CD14-positive monocyte (primary cell): ENCODE measurements around the gene HOXC9. TPM values are rescaled to one million over a fixed set of nuclear protein-coding genes. Genes with fewer than 3 reads are reported as not detected.
A peak's percentile ranks its signal among the peaks of the same experiment; 100 is the strongest.

Experiments used
- DNase-seq, 3 donors: peaks; one replicate each; pipeline ENCODE4 v3.0.0-alpha.2; 2011 to 2022
- H2AFZ ChIP-seq: 2 replicates; pipeline ENCODE4 v1.6.0; 2012; ENCODE audit warnings: mild to moderate bottlenecking, low read depth, low read length, inconsistent platforms; ENCODE audit not compliant: insufficient read depth, poor library complexity, severe bottlenecking
- H3K27ac ChIP-seq, 2 donors: 1 replicate in 1 of 2; 2 replicates in 1 of 2; pipeline ENCODE4 v1.5.1; 2012 to 2013; ENCODE audit warnings: low read length in 2 of 2, control low read depth in 1 of 2, inconsistent platforms in 1 of 2, low read depth in 1 of 2, mild to moderate bottlenecking in 1 of 2
- H3K27me3 ChIP-seq, 2 donors: one replicate each; pipeline versions ENCODE4 v1.6.0 to v1.6.1; 2011 to 2013; ENCODE audit warnings: low read length in 2 of 2; ENCODE audit not compliant: control insufficient read depth in 2 of 2, insufficient read depth in 2 of 2
- H3K36me3 ChIP-seq, 2 donors: replicated peaks in 1 of 2; 1 replicate in 1 of 2; 2 replicates in 1 of 2; pipeline versions ENCODE4 v1.5.1 to v1.6.1; 2012 to 2013; ENCODE audit warnings: low read length in 2 of 2, control low read depth in 1 of 2, inconsistent platforms in 1 of 2, mild to moderate bottlenecking in 1 of 2; ENCODE audit not compliant: insufficient read depth in 2 of 2, control insufficient read depth in 1 of 2
- H3K4me1 ChIP-seq, 2 donors: 1 replicate in 1 of 2; 2 replicates in 1 of 2; pipeline versions ENCODE4 v1.5.1 to v1.6.1; 2012 to 2013; ENCODE audit warnings: low read length in 2 of 2, control low read depth in 1 of 2, inconsistent platforms in 1 of 2, mild to moderate bottlenecking in 1 of 2, moderate library complexity in 1 of 2; ENCODE audit not compliant: insufficient read depth in 2 of 2, control insufficient read depth in 1 of 2
- H3K4me2 ChIP-seq: replicated peaks from 2 replicates; pipeline ENCODE3; 2012; ENCODE audit warnings: low read length, moderate library complexity, mild to moderate bottlenecking; ENCODE audit not compliant: poor library complexity, severe bottlenecking; ENCODE audit errors: extremely low read depth
- H3K4me3 ChIP-seq, 3 experiments: fragments of 200-600 bp in 1 of 3; sonication (generic) in 1 of 3; replicated peaks in 1 of 3; 1 replicate in 2 of 3; 2 replicates in 1 of 3; pipeline ENCODE4 v1.5.1; 2011 to 2013; ENCODE audit warnings: low read length in 3 of 3, mild to moderate bottlenecking in 3 of 3, control low read depth in 2 of 3, low read depth in 2 of 3, inconsistent platforms in 1 of 3, moderate library complexity in 1 of 3
- H3K79me2 ChIP-seq: 2 replicates; pipeline ENCODE4 v1.6.0; 2012; ENCODE audit warnings: mild to moderate bottlenecking, control low read depth, inconsistent platforms, low read length, moderate library complexity; ENCODE audit not compliant: insufficient read depth
- H3K9ac ChIP-seq: 2 replicates; pipeline ENCODE4 v1.6.0; 2017; ENCODE audit warnings: low read length, mild to moderate bottlenecking; ENCODE audit not compliant: insufficient read depth, poor library complexity, severe bottlenecking
- H3K9me3 ChIP-seq, 2 donors: replicated peaks in 1 of 2; 1 replicate in 1 of 2; 2 replicates in 1 of 2; pipeline versions ENCODE4 v1.5.1 to v1.6.1; 2012 to 2013; ENCODE audit warnings: low read length in 2 of 2, control low read depth in 1 of 2; ENCODE audit not compliant: control insufficient read depth in 1 of 2, insufficient read depth in 1 of 2
- H4K20me1 ChIP-seq: 2 replicates; pipeline ENCODE4 v1.6.0; 2012; ENCODE audit warnings: mild to moderate bottlenecking, low read length, control low read depth, moderate library complexity; ENCODE audit not compliant: insufficient read depth
- H3K27ac Mint-ChIP-seq, 7 donors: one replicate each; pipeline ENCODE4 v1.8.0; 2020; ENCODE audit warnings: mild to moderate bottlenecking in 7 of 7, mixed read lengths in 7 of 7, moderate library complexity in 6 of 7, inconsistent platforms in 2 of 7
- H3K27me3 Mint-ChIP-seq, 3 donors: one replicate each; pipeline ENCODE4 v1.8.0; 2021 to 2022; ENCODE audit warnings: low read depth in 3 of 3, mild to moderate bottlenecking in 3 of 3, mixed read lengths in 3 of 3, moderate library complexity in 3 of 3, inconsistent platforms in 1 of 3
- H3K36me3 Mint-ChIP-seq, 2 donors: one replicate each; pipeline ENCODE4 v1.8.0; 2020; ENCODE audit warnings: mixed read lengths in 2 of 2, inconsistent platforms in 1 of 2, mild to moderate bottlenecking in 1 of 2
- H3K4me1 Mint-ChIP-seq: one replicate; pipeline ENCODE4 v1.8.0; 2020; ENCODE audit warnings: mild to moderate bottlenecking, mixed read lengths
- H3K4me3 Mint-ChIP-seq, 2 donors: one replicate each; pipeline ENCODE4 v1.8.0; 2020; ENCODE audit warnings: mild to moderate bottlenecking in 2 of 2, mixed read lengths in 2 of 2, moderate library complexity in 1 of 2
- H3K9me3 Mint-ChIP-seq, 7 donors: one replicate each; pipeline ENCODE4 v1.8.0; 2020 to 2022; ENCODE audit warnings: mixed read lengths in 7 of 7, mild to moderate bottlenecking in 6 of 7, moderate library complexity in 6 of 7, inconsistent platforms in 2 of 7
- WGBS: methylation state at CpG from one replicate; pipeline ENCODE4 v1.1.5; 2013; ENCODE audit warnings: missing lambda C conversion rate; ENCODE audit not compliant: insufficient coverage; 5-methylcytosine and 5-hydroxymethylcytosine counted together
- intact Hi-C, 2 donors: fragments of 100-400 bp; cut with micrococcal nuclease; formaldehyde crosslinking; loops; one replicate each; pipeline versions ENCODE4 v1.15.0 to v1.15.1; 2023
- polyA plus RNA-seq, 3 donors: library from polyadenylated mRNA; depleted of rRNA in 1 of 3; unstranded in 2 of 3; stranded (reverse) in 1 of 3; fragments of 300-500 nt in 2 of 3; fragments of >200 nt in 1 of 3; fragmentation: Illumina TruSeq in 2 of 3; gene quantifications; 1 replicate in 2 of 3; 2 replicates in 1 of 3; pipeline ENCODE4 v1.2.3, GENCODE V29; 2012 to 2021
- TF ChIP-seq, protein P1 (sequence below): fragments of 200-600 bp; IDR thresholded peaks from one replicate; pipeline ENCODE4 v1.8.0; 2022; ENCODE audit warnings: antibody characterized with exemption, mild to moderate bottlenecking

The HOXC9 gene
- polyA plus RNA-seq, 3 donors = not detected

DNA sequence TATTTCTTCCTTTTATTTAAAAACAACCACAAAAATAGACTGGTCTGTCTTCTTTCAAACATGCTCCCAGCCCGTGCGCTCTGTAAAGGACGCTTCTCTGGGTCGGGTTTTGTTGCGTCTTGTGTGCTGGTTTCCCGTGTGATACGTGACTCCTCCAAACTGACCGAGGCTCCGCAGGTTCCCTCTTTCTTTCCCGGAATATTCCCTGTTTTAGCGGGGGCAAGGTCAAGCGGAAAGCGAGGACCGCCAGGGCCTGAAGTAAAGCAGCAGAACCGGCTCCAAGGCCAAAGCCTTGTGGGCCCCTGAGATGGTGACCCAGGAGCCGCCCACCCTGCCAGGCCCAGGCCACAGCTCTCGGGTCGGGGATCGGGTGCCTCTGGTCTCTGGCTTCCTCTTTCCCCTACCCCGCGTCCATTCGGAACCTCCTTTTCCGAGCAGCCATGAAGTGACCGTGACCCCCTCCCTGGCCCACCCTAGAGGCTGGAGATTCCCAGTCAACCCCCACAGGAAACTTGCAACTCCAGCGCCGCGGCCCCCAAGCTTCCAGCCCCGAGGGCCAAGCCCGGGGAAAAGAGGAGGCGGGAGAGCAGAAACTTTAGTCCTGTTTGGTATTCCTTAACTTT lies 15.9 kb upstream of the HOXC9 start:
- WGBS = 1% methylated on average over 21 of the region's 30 CpGs
- Mint-ChIP-seq H3K27ac (no peak overlapping the region), H3K9me3 (peaks cover 17 to 80% (median 62%) of the 10 kb centered on the region in 7 donors), H3K4me1 (peaks cover 31% of the 10 kb centered on the region), H3K36me3 (peaks cover 12 to 31% of the 10 kb centered on the region in 2 donors), H3K4me3 (peak overlapping the region; percentile 62 to 89), H3K27me3 (peaks cover 98 to 100% (median 100%) of the 10 kb centered on the region in 3 donors)
- Histone ChIP-seq H3K9ac (no peak overlapping the region), H2AFZ (peak overlapping the region; percentile 26), H3K4me1 (peaks cover 30 to 36% of the 10 kb centered on the region in 2 donors), H4K20me1 (no peaks in the 10 kb centered on the region), H3K79me2 (no peaks in the 10 kb centered on the region), H3K4me2 (peak overlapping the region; percentile 69), H3K4me3 (peak overlapping the region in 1 of 3 experiments; percentile 63), H3K27ac (no peak overlapping the region), H3K27me3 (peaks cover 90 to 100% of the 10 kb centered on the region in 2 donors), H3K36me3 (no peaks in the 10 kb centered on the region), H3K9me3 (peaks cover 53 to 90% of the 10 kb centered on the region in 2 donors)
- DNase-seq = no peak
- TF ChIP-seq, protein P1, sequence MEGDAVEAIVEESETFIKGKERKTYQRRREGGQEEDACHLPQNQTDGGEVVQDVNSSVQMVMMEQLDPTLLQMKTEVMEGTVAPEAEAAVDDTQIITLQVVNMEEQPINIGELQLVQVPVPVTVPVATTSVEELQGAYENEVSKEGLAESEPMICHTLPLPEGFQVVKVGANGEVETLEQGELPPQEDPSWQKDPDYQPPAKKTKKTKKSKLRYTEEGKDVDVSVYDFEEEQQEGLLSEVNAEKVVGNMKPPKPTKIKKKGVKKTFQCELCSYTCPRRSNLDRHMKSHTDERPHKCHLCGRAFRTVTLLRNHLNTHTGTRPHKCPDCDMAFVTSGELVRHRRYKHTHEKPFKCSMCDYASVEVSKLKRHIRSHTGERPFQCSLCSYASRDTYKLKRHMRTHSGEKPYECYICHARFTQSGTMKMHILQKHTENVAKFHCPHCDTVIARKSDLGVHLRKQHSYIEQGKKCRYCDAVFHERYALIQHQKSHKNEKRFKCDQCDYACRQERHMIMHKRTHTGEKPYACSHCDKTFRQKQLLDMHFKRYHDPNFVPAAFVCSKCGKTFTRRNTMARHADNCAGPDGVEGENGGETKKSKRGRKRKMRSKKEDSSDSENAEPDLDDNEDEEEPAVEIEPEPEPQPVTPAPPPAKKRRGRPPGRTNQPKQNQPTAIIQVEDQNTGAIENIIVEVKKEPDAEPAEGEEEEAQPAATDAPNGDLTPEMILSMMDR = no peak
- intact Hi-C loops = loop anchor here in 1 of 2 donors (10.0 kb wide), 1 partner anchor 289 kb away; no protein-coding TSS in a partner anchor

GRCh38 chr12:53984901-53985691 lies 14.9 kb upstream of the HOXC9 start, which contains the start of gene HOXC10:
HOXC10 (plus strand) TSS chr12:53985146; CDS start chr12:53985260, 114 bp downstream.
- peak within 1 kb of the TSS in 1 of 3 experiments; percentile 63 for H3K4me3 ChIP-seq
- H3K27me3 ChIP-seq = peaks cover 90 to 100% of the 10 kb centered on the region in 2 donors
- H3K9ac ChIP-seq = no peak within 1 kb of the TSS
- Mint-ChIP-seq H3K27me3 (peaks cover 98 to 100% (median 100%) of the 10 kb centered on the region in 3 donors), H3K36me3 (peaks cover 8 to 36% of the 10 kb centered on the region in 2 donors), H3K4me1 (peaks cover 39% of the 10 kb centered on the region), H3K27ac (no peak within 1 kb of the TSS), H3K9me3 (peaks cover 17 to 78% (median 61%) of the 10 kb centered on the region in 7 donors), H3K4me3 (peak within 1 kb of the TSS; percentile 62 to 89)
- TF ChIP-seq, protein P1 = peak; percentile 32
- DNase-seq = peak; percentile 58 to 76 (median 62)
- H3K27ac ChIP-seq = no peak within 1 kb of the TSS
- no peaks in the 10 kb centered on the region for H3K36me3 ChIP-seq
- no peaks in the 10 kb centered on the region for H3K79me2 ChIP-seq
- H3K9me3 ChIP-seq = peaks cover 49 to 84% of the 10 kb centered on the region in 2 donors
- intact Hi-C loops = loop anchor here in 1 of 2 donors (10.0 kb wide), 1 partner anchor 290 kb away; no protein-coding TSS in a partner anchor
- no peaks in the 10 kb centered on the region for H4K20me1 ChIP-seq
- H2AFZ ChIP-seq = peak within 1 kb of the TSS; percentile 26
- peak within 1 kb of the TSS; percentile 69 for H3K4me2 ChIP-seq
- H3K4me1 ChIP-seq = peaks cover 30 to 36% of the 10 kb centered on the region in 2 donors
- 4% methylated on average over 44 of the region's 55 CpGs for WGBS
